HG03571 (cell line): ENCODE measurements around the gene EML1.

ENCODE experiments used
- ATAC-seq: cut with Tn5 transposase; IDR thresholded peaks from one replicate; pipeline ENCODE4 v1.9.1; 2021; ENCODE audit not compliant: unreplicated experiment

The EML1 gene

DNA sequence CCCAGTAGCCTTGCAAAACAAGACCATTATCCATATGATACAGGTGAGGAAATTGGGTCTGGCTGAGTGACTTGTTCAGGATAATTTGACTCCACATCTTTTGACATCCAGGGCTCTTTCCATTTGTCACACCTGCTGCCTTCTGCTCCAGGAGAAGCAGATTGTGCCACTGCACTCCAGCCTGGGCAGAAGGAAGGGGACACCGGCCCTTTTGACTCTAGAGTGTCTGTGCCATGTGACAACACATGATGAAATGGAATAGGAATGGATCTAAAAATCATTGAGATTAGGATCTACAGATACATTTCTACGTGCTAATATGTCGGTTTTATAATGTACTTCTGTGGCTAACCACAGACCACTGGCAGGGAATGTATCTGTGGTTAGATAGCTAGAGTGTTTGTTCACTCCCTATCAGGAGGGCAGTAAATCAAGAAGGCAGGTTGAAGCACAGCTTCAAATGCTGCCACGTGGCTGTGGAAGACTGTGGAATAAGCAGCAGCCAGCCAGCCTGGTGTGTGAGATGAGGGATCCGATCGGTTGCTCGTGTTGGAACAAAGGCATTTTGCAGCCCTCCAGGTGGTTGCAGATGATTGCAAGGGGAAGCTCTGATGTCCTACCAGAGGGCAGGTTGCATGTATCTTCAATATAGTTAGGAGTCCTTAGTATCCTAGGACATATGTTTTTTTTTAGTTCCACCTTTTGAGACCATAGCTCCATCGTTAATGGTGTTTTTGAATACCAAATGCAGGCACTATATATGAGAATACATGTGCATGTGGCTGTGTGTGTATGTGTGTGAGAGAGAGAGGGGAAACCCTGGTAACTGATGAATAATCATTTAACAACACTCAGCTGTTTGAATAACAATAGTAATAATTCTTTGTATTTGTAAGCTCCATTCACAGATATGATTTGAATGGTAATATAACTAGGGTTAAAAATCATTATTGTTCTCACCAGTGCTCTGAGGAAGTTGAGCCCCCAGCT is 28.6 kb downstream of the EML1 start:
- ATAC-seq = no peak

DNA sequence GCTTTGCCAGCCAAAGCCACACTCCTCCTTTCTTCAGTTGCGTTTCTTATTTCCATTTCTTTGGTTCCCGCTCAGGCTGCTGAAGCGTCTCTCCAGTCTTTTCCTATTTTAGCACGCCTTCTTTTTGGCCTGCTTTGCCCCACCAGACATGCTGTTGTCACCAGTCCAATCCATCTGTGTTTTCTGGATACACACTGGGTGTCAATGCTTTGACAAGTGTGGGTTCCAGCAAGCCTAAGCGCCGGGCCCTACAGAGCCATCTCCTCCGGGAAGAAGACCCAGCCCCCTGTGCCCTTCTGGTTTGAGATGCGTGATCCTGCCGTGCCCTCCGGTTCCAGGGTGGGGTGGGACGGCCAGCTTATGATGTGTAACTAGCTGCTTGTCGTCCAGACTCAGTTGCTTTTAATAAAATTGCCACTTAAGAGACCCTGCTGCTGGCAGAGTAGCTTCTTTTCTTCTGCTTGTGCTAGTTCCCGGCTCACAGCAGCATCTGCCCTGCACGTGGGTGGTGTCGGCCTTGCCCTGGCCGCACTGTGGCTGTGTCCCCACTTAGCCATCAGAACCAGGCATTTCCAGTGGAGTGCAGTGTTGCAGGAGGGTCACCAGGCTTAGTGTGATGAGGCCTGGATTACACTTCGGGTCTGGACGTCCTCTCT is 29.7 kb downstream of the EML1 start:
- no peak for ATAC-seq

DNA sequence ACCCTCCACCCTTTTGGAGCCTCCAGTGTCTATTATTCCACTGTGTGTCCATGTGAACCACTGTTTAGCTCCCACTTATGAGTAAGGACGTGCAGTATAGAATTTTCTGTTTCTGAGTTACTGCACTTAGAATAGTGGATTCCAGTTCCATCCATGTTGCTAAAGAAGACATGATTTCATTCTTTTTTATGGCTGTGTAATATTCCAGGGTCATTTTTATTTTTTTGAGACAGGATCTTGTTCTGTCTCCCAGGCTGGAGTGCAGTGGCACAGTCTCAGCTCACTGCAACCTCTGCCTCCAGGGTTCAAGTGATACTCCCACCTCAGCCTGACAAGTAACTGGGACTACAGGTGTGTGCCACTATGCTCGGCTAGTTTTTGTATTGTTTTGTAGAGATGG is 31.6 kb downstream of the EML1 start:
- no peak for ATAC-seq

DNA sequence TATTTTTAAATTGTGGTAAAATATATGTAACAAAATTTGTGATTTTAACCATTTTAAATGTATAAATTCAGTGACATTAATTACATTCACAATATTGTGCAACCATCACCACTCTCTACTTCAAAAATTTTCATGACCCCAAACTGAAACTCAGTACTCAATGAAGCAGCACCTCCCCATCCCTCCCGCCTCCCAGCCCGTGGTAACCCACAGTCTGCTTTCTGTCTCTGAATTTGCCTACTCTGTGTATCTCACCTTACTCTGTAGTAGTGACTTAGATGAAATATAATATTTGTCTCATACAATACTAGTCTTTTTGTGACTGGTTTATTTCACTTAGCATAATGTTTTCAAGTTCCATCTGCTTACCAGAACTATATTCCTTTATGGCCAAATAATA is 36.2 kb downstream of the EML1 start:
- ATAC-seq = no peak

DNA sequence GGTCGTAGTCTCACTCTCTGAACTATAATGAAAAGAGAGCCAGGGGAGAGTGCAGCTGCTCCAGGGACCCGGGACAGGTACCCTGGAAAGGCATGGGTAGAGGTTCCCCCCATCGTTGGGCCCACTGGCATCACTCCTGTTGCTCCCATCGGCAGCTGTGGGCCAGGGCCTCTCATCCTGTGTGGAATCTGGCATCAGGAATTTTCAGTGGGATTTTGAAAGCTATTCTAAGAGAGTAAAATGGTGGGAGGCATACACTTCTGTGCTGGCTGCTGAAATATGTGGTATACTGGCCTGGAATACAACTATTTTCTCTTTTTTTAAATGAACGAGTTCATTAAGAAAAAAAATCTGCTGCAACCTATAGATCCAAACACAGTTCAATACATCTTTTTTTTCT is 38.1 kb downstream of the EML1 start:
- no peak for ATAC-seq

DNA sequence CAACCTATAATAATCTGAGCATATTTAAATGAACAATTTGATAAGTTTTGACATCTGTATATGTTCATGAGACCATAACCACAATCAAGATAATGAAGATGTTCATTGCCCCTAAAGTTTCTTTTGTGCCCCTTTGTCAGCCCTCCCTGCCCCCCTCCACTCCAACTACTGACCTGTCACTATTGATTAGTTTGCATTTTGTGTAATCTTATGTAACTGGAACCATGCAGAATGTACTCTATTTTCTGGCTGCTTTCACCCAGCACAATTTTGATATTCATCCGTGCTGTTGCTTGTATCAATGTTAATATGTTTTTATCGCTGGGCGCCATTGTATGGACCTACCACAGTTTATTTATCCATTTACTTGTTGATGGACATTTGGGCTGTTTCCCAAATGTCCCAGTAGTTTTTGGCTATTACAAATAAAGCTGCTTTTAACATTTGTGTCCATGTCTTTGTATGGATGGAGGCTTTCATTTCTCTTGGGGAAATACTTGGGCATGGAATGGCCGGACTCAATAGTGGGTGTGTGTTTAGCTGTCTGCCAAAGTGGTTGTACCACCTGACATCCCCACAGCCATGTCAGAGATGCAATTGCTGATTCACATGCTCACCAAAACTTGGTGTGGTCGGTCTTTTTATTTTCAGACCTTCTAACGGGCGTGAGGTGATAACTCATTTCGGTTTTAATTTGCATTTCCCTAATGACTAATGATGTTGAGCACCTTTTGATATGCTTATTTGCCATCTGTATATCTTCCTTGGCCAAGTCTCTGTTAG is 38.9 kb downstream of the EML1 start:
- ATAC-seq = no peak

DNA sequence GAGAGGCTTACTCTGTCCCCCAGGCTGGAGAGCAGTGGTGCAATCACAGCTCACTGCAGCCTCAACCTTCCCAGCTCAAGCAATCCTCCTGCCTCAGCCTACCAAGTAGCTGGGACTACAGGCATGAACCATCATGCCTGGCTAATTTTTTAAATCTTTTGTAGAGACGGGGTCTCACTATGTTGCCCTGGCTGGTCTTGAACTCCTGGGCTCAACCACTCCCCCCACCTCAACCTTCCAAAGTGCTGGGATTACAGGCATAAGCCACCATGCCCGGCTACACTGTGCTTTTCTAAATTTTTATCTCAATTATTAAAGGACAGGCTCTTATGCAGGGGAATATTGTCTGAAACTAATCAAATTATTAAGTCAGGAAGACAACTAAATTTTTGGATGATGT is 44.6 kb downstream of the EML1 start:
- ATAC-seq = no peak

DNA sequence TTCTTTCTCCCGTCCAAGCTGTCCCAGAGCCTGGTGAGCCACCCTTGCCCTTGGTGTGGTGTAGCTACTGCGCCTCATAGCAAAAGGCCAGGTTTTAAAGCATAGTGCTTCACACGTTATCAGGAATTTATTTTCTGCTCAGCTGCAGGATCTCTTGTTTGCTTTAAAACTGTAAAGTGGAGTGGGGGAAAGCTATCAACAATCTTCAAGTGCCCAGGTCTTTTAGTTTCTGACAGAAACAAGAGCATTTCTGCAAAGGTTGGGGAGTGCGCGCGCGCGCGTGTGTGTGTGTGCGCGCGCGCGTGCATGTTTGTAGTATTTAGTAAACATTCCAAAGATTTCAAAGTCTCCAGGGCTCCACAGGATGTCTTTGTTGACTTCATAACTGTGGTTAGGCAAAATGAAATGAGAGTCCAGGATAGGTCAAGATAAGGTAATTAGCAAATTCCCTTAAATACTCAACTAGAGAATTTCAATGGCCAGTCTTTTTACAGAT is 45.5 kb downstream of the EML1 start:
- ATAC-seq = no peak

DNA sequence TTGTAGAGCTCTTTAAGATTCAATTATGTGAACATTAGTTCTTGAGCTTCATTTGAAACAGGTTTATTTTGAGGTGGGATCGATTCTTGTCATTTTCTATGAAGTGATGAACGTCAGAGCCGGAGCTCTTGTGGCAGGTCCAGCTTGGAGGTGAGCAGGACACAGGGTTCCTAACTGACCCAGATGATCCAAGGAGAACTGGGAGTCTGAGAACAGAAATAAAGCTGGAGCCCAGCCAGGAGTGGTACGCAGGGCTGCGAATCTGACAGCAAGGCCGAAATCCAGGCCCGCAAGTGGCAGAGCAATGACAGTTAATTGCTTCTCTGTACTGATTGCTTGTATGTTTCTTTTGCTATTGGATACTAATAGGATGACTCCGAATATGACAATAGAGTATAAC is 46.5 kb downstream of the EML1 start:
- no peak for ATAC-seq

DNA sequence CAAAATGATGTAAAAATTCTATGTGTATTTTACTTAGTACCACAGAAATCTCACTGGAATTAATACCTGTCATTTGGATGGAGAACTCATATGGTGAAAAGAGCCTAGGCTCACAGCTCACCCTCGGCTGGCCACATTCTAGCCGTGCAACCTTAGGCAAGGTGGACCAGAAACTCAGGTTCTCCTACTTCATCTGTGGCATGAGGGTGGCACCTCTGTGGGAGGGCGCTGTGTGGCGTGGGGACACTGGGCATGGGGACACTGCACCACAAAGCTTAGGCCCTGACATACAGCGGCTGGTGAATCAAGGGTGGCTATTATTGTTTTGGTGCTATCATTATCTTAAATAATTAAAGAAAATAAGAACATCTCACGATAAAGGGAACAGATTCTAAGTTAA is 47.1 kb downstream of the EML1 start:
- no peak for ATAC-seq

DNA sequence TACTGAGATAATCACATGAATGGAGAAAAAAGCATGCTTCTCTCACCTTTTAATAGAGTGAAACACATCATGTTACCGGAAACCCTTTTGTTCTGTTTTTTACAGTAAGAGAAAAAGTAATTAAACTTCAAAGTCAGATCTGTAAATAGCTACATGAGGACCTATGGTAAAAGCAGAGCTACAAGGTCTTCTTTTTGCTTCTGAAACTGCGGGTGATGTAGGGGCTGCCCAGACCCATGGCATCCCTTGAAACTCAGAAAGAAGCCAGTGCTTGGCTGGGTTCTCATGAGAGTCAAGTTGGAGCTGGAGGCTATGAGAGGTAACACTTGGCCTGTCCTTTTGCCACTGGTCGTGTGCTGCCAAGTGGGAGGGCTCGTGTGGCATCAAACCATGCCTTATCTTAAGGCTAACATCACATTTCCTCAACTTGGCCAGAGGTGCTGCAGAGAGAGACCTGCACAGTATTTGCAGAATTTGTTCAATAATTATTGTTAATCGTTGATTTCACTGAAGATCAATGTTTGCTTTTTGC is 47.6 kb downstream of the EML1 start:
- no peak for ATAC-seq

DNA sequence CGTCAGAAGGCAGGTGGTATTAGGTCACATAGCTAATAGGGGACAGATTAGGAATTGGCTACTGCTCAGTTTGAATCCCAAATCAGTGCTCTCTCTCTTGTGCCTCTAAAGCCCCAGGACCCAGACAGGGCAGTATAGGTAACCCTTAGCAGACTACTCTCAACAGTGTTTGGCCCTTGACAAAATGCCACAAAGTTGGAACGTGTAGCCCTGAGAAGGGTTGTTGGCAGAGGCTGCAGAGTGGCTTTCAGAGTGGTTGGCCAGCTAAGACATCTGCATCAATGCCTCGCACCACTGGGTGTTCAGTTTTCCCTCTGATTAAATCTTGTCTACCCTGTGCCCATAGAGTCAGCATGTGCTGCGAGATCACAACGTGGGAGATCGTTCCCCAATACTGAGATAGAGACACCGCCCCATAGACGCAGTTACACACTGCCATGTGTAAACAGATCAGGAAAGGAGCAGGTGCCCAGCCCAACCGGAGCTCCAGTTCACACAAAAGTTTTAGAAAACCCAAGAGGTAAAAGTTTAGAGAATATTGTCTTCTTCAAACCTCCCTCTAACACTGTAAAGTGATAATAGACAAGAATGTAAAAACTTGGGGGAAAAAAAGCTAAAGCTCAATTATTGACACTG is 48.3 kb downstream of the EML1 start:
- no peak for ATAC-seq

DNA sequence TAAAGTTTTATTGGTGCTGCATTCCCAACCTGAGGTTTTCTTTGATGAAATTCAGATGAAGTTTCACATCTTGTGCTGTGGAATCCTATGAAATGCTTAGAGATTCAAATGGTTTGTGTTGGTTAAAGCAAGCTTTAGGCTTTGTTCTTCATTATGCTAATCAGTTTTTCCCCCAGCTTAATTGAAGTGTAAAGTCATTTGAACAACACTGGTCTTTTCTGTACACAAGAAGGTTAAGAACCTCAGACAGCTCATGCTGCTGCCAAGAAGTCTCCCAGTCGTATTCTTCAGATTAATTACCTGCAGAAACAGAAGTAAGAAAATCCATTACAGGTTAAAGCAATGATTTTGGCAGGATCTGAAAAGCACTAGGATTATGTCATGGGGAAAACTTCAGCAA is 48.9 kb downstream of the EML1 start:
- no peak for ATAC-seq

DNA sequence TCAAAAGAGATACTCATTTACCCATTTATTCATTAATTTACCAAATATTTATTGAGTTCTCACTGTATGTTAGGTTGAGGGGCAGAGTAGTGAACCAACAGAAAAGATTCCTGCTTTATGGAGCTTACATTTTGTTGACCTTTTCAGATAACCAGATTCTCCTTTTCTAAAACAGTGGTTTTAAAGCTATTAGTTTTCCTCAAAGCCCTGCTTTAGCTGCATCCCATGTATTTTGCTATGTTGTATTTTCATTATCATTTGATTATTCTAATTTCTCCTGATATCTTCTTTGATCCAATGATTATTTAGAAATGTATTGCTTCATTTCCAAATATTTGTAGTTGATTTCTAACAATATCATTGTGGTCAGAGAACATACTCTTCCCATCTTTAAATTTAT is 53.6 kb downstream of the EML1 start:
- ATAC-seq = no peak

DNA sequence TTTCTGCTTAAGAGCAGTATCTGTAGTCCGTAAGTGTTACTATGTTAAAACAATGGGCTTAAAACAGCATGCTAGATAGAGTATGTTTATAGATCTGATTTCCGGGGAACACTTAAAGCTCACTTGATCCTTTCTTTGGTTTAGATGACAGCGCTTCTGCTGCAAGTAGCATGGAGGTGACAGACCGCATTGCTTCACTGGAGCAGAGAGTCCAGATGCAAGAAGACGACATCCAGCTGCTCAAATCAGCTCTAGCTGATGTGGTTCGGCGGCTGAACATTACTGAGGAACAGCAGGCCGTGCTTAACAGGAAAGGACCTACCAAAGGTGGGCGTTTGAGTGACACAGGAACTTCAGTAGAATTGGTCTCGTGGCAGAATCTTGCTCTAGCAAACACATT is 57.5 kb downstream of the EML1 start:
- ATAC-seq = no peak

DNA sequence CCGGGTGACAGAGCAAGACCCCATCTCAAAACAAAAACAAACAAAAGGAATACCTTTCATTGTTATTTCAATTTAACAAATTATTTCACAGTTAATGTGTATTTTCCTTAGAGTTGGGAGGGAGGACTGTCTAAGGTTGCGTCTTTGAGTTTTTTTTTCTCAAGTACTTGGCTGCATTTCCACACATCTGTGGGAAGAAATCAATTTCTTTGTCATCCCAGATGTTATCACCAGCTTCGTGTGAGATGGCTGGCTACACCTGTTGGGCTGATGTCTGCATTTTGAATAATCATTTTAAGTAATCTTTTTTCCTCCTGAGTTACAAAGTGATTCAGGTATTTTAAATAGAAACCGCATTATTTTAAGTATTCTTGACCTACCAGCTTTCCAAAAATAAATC is 59.4 kb downstream of the EML1 start:
- ATAC-seq = no peak

DNA sequence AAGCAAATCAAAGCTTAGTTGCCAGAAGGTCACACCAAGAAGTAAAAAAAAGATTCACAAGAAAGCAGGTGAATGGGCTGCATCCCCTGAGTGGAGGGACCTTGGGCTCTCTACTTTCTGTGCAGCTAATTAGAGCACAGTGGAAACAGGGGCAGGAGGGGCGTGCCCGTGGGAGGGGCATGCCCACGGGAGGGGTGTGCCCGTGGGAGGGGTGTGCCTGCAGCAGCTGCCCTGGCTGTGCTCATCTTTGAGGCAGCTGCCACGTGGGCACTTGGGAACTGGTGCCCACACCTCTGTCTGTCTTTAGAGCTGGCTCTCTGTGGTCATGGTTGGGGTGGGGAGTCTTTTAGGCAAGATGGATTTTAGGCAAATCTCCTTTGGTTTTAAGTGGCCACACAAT is 60.0 kb downstream of the EML1 start:
- ATAC-seq = no peak

DNA sequence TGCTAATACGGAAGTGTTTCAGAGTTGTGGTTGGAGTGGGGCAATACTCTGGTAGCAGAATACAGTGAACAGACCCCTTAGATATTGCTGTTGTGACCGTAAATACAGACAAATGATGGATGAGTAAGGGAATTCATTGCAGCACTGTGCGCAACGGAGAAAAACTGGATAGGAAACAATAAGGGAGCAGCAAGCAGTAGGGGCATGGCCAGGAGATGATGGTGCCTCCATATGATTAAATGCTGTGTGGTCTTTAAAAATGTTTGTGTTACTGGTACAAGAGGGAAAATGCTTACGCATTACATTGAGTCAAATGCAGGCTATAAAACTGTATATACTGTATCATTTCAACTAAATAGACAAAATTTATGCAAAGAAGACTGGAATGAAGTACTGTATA is 61.6 kb downstream of the EML1 start:
- no peak for ATAC-seq

DNA sequence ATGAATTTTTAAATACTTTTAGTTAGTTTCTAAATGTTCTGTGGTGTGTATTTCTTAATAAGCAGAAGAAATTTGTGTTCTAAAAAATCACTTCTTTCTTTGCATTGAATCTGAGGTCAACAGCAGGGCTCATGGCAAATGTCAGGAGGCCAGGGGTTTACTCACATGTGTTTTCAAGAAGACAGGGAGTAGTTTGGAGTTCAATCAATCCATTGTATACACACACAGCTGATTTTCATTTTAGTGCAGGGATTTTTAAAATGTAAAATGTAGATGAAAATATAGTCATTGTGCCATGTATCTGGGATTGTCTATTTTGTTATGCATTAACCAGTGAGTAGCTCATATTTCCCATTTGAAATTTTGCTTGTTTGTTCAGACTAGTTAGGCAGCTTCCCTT is 62.1 kb downstream of the EML1 start:
- ATAC-seq = no peak

DNA sequence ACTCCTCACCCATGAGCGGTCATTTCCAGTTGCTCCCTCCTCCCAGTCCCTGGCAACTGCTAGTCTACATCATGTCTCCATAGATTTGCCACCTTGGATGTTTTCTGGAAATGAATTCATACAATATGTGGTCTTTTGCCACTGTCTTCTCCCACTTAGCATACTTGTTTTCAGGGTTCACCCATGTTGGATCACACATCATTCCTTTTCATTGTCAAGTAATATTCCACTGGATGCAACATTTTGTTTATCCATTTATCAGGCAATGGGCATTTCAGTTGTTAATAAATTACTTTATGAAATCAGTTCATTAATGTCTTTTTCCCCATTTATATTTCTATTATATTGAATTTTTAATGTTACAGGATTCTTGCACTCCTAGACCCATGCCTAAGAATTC is 64.3 kb downstream of the EML1 start:
- no peak for ATAC-seq

DNA sequence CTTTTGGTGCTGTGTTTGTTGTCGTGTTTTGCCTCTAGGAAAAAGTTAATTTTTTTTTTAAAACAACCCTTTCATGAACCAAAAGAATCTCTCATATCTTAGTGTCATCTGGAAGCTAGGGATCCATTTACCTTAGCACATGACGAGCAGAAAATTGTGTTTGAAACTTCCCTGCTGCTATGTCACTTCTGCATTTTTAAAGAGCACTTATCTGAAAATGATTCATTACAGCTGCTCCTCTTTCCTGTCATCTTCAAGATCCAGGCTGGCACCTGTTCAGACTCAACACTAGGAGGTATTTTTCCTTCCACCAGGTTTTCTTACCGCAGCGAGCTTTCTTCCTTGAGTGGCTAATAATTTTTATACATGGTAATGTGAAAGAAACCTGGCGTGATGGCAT is 67.0 kb downstream of the EML1 start:
- no peak for ATAC-seq
